B cell (primary cell): ENCODE data around the gene CCDC74A.
"Not testable (repeated sequence)": the region's sequence is repeated elsewhere in the genome, so short reads cannot be mapped to it uniquely, and the experiment has no call there.

Source experiments
- EZH2 ChIP-seq: IDR thresholded peaks from 2 replicates; pipeline ENCODE4 v1.6.1; 2012; ENCODE audit warnings: borderline replicate concordance, low read depth, mild to moderate bottlenecking, moderate library complexity, low read length; ENCODE audit not compliant: insufficient read depth, poor library complexity, severe bottlenecking
- TF ChIP-seq, protein P1 (sequence below): fragments of 200-600 bp; IDR thresholded peaks from one replicate; pipeline ENCODE4 v1.8.0; 2022; ENCODE audit warnings: antibody characterized with exemption, mild to moderate bottlenecking

DNA sequence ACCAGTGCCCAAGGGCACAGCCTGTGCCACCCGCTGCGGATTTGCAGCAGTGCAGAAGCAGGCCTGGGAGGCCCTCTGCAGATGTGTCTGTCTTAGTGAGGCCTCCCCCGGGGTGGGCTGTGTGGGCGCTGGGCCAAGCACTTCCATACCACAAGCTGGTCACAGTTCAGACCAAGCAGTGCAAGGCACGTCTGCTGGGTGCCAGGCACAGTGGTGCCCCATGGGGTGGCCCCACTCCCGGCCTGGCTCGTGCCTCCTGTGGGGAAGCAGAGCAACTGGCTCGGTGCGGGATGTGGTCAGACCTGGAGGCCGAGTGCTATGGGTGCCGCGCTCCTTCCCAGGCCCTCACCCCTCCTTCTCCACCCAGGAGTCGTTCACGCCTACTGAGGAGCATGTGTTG lies 12.5 kb upstream of the CCDC74A start:
- TF ChIP-seq EZH2, result not testable (repeated sequence)
- TF ChIP-seq, protein P1, sequence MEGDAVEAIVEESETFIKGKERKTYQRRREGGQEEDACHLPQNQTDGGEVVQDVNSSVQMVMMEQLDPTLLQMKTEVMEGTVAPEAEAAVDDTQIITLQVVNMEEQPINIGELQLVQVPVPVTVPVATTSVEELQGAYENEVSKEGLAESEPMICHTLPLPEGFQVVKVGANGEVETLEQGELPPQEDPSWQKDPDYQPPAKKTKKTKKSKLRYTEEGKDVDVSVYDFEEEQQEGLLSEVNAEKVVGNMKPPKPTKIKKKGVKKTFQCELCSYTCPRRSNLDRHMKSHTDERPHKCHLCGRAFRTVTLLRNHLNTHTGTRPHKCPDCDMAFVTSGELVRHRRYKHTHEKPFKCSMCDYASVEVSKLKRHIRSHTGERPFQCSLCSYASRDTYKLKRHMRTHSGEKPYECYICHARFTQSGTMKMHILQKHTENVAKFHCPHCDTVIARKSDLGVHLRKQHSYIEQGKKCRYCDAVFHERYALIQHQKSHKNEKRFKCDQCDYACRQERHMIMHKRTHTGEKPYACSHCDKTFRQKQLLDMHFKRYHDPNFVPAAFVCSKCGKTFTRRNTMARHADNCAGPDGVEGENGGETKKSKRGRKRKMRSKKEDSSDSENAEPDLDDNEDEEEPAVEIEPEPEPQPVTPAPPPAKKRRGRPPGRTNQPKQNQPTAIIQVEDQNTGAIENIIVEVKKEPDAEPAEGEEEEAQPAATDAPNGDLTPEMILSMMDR, result not testable (repeated sequence)
